ENCODE results near the gene OR5B3. TPM values are rescaled to one million over a fixed set of nuclear protein-coding genes. Genes with fewer than 3 reads are reported as not detected.

The OR5B3 gene
- total RNA-seq, 1 experiment from 2014 or later = not detected

DNA sequence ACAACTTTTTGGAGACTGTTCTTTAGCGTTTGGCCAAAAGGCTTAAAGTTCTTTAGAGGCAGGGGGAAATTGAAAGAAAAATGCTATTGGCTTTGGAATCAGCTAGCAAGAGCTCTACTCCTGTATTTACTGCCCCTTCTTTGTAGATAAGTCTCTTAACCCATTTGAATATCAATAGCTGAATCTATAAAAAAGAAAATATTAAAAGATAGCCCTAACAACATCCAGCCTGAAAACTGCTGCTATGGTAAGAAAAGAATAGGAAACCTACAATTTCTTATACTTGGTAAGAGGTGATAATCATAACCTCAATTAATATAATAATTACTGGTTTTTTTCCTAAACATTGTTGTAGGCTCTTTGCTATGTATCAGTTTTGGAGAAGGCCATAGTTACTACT, 35.5 kb upstream of the OR5B3 start, which contains the start of gene OR5B12:
OR5B12 (minus strand) TSS at position 101 of the 400 bp plus-strand sequence. CDS start 2,085 bp downstream, outside the sequence.
- H3K4me1 Mint-ChIP-seq = peaks cover 6% of the 10 kb centered on the region
- ChIA-PET POLR2A (no interaction called here), CTCF (interaction anchor here (1.1 kb wide), 1 partner anchor 82 kb away, joined by 3 read pairs; no protein-coding TSS in a partner anchor)
- no peak within 1 kb of the TSS for H3K27ac Mint-ChIP-seq
- ATAC-seq (no peak), DNase-seq (ENCODE audit: low spot score) (no peak)
- peaks cover 40% of the 10 kb centered on the region for H3K9me3 Mint-ChIP-seq
- H3K4me3 Mint-ChIP-seq = no peak within 1 kb of the TSS
- H3K27me3 Mint-ChIP-seq (ENCODE audit: low read depth) = no peaks in the 10 kb centered on the region
- H3K36me3 Mint-ChIP-seq = peaks cover 9% of the 10 kb centered on the region; the same call in 1 of the 2 replicates
- TF ChIP-seq ELF4 (CRISPR knock-in tag; IDR thresholded peaks at IDR 0.05; ENCODE audit: low read depth) = no peak
- TF ChIP-seq GRHL2 (CRISPR knock-in tag; IDR thresholded peaks at IDR 0.05; ENCODE audit: insufficient replicate concordance, severe bottlenecking) = no peak
- no peak for TF ChIP-seq SMAD4 (CRISPR knock-in tag; IDR thresholded peaks at IDR 0.05)
- TF ChIP-seq, protein P1, sequence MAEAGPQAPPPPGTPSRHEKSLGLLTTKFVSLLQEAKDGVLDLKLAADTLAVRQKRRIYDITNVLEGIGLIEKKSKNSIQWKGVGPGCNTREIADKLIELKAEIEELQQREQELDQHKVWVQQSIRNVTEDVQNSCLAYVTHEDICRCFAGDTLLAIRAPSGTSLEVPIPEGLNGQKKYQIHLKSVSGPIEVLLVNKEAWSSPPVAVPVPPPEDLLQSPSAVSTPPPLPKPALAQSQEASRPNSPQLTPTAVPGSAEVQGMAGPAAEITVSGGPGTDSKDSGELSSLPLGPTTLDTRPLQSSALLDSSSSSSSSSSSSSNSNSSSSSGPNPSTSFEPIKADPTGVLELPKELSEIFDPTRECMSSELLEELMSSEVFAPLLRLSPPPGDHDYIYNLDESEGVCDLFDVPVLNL (CRISPR knock-in tag; IDR thresholded peaks at IDR 0.05; ENCODE audit: borderline replicate concordance, low read depth) = no peak

DNA sequence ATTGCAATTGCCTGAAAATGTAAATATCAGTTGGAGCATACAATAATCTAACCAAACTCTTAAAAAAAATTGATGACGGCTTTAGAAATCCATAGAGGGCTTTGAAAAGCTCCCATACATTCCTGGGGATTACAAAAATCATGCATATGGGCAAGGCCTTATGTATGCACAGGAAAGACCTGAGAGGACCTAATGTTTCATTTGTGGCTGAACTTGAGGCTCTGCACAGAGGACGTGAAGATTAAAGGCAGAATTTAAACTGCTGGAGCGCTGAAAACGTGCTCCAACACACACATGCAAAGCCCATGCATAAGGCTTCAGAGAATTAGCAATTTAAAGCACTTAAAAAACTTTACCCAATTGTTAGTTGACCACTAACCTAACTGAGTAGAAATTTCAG, 31.8 kb upstream of the OR5B3 start:
- H3K9me3 Mint-ChIP-seq = peaks cover 23% of the 10 kb centered on the region
- ATAC-seq (no peak), DNase-seq (ENCODE audit: low spot score) (no peak)
- peaks cover 6% of the 10 kb centered on the region for H3K4me1 Mint-ChIP-seq
- CTCF ChIA-PET = no interaction called here
- peaks cover 4% of the 10 kb centered on the region; the same call in 1 of the 2 replicates for H3K36me3 Mint-ChIP-seq
- POLR2A ChIA-PET = no interaction called here
- no peak overlapping the region for H3K4me3 Mint-ChIP-seq
- H3K27ac Mint-ChIP-seq = no peak overlapping the region
- H3K27me3 Mint-ChIP-seq (ENCODE audit: low read depth) = no peaks in the 10 kb centered on the region
- TF ChIP-seq GRHL2 (CRISPR knock-in tag; IDR thresholded peaks at IDR 0.05; ENCODE audit: insufficient replicate concordance, severe bottlenecking) (no peak), CBFB (CRISPR knock-in tag; IDR thresholded peaks at IDR 0.05; ENCODE audit: low read depth) (no peak), TEAD4 (CRISPR knock-in tag; IDR thresholded peaks at IDR 0.05) (no peak), CREM (CRISPR knock-in tag; IDR thresholded peaks at IDR 0.05) (no peak), ZNF232 (CRISPR knock-in tag; IDR thresholded peaks at IDR 0.05) (no peak), PRRX2 (CRISPR knock-in tag; IDR thresholded peaks at IDR 0.05) (no peak), SP1 (CRISPR knock-in tag; conservative IDR thresholded peaks at IDR 0.05) (no peak), ZNF671 (CRISPR knock-in tag; IDR thresholded peaks at IDR 0.05) (no peak), NR2C2 (CRISPR knock-in tag; IDR thresholded peaks at IDR 0.05) (no peak), IRF2 (CRISPR knock-in tag; IDR thresholded peaks at IDR 0.05; ENCODE audit: borderline replicate concordance, low read depth) (no peak), ZBTB21 (CRISPR knock-in tag; IDR thresholded peaks at IDR 0.05; ENCODE audit: borderline replicate concordance) (no peak), FOXP1 (CRISPR knock-in tag; IDR thresholded peaks at IDR 0.05; ENCODE audit: borderline replicate concordance) (no peak)
- TF ChIP-seq, protein P2, sequence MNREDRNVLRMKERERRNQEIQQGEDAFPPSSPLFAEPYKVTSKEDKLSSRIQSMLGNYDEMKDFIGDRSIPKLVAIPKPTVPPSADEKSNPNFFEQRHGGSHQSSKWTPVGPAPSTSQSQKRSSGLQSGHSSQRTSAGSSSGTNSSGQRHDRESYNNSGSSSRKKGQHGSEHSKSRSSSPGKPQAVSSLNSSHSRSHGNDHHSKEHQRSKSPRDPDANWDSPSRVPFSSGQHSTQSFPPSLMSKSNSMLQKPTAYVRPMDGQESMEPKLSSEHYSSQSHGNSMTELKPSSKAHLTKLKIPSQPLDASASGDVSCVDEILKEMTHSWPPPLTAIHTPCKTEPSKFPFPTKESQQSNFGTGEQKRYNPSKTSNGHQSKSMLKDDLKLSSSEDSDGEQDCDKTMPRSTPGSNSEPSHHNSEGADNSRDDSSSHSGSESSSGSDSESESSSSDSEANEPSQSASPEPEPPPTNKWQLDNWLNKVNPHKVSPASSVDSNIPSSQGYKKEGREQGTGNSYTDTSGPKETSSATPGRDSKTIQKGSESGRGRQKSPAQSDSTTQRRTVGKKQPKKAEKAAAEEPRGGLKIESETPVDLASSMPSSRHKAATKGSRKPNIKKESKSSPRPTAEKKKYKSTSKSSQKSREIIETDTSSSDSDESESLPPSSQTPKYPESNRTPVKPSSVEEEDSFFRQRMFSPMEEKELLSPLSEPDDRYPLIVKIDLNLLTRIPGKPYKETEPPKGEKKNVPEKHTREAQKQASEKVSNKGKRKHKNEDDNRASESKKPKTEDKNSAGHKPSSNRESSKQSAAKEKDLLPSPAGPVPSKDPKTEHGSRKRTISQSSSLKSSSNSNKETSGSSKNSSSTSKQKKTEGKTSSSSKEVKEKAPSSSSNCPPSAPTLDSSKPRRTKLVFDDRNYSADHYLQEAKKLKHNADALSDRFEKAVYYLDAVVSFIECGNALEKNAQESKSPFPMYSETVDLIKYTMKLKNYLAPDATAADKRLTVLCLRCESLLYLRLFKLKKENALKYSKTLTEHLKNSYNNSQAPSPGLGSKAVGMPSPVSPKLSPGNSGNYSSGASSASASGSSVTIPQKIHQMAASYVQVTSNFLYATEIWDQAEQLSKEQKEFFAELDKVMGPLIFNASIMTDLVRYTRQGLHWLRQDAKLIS (CRISPR knock-in tag; IDR thresholded peaks at IDR 0.05; ENCODE audit: borderline replicate concordance) = no peak
- TF ChIP-seq, protein P3, sequence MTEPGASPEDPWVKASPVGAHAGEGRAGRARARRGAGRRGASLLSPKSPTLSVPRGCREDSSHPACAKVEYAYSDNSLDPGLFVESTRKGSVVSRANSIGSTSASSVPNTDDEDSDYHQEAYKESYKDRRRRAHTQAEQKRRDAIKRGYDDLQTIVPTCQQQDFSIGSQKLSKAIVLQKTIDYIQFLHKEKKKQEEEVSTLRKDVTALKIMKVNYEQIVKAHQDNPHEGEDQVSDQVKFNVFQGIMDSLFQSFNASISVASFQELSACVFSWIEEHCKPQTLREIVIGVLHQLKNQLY (CRISPR knock-in tag; IDR thresholded peaks at IDR 0.05) = no peak
- TF ChIP-seq, protein P4, sequence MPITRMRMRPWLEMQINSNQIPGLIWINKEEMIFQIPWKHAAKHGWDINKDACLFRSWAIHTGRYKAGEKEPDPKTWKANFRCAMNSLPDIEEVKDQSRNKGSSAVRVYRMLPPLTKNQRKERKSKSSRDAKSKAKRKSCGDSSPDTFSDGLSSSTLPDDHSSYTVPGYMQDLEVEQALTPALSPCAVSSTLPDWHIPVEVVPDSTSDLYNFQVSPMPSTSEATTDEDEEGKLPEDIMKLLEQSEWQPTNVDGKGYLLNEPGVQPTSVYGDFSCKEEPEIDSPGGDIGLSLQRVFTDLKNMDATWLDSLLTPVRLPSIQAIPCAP (CRISPR knock-in tag; IDR thresholded peaks at IDR 0.05) = no peak
- TF ChIP-seq, protein P5, sequence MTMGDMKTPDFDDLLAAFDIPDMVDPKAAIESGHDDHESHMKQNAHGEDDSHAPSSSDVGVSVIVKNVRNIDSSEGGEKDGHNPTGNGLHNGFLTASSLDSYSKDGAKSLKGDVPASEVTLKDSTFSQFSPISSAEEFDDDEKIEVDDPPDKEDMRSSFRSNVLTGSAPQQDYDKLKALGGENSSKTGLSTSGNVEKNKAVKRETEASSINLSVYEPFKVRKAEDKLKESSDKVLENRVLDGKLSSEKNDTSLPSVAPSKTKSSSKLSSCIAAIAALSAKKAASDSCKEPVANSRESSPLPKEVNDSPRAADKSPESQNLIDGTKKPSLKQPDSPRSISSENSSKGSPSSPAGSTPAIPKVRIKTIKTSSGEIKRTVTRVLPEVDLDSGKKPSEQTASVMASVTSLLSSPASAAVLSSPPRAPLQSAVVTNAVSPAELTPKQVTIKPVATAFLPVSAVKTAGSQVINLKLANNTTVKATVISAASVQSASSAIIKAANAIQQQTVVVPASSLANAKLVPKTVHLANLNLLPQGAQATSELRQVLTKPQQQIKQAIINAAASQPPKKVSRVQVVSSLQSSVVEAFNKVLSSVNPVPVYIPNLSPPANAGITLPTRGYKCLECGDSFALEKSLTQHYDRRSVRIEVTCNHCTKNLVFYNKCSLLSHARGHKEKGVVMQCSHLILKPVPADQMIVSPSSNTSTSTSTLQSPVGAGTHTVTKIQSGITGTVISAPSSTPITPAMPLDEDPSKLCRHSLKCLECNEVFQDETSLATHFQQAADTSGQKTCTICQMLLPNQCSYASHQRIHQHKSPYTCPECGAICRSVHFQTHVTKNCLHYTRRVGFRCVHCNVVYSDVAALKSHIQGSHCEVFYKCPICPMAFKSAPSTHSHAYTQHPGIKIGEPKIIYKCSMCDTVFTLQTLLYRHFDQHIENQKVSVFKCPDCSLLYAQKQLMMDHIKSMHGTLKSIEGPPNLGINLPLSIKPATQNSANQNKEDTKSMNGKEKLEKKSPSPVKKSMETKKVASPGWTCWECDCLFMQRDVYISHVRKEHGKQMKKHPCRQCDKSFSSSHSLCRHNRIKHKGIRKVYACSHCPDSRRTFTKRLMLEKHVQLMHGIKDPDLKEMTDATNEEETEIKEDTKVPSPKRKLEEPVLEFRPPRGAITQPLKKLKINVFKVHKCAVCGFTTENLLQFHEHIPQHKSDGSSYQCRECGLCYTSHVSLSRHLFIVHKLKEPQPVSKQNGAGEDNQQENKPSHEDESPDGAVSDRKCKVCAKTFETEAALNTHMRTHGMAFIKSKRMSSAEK (CRISPR knock-in tag; IDR thresholded peaks at IDR 0.05; ENCODE audit: borderline replicate concordance) = no peak
- TF ChIP-seq, protein P6, sequence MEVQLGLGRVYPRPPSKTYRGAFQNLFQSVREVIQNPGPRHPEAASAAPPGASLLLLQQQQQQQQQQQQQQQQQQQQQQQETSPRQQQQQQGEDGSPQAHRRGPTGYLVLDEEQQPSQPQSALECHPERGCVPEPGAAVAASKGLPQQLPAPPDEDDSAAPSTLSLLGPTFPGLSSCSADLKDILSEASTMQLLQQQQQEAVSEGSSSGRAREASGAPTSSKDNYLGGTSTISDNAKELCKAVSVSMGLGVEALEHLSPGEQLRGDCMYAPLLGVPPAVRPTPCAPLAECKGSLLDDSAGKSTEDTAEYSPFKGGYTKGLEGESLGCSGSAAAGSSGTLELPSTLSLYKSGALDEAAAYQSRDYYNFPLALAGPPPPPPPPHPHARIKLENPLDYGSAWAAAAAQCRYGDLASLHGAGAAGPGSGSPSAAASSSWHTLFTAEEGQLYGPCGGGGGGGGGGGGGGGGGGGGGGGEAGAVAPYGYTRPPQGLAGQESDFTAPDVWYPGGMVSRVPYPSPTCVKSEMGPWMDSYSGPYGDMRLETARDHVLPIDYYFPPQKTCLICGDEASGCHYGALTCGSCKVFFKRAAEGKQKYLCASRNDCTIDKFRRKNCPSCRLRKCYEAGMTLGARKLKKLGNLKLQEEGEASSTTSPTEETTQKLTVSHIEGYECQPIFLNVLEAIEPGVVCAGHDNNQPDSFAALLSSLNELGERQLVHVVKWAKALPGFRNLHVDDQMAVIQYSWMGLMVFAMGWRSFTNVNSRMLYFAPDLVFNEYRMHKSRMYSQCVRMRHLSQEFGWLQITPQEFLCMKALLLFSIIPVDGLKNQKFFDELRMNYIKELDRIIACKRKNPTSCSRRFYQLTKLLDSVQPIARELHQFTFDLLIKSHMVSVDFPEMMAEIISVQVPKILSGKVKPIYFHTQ (CRISPR knock-in tag; IDR thresholded peaks at IDR 0.05) = no peak

All from WTC11 (cell line).